Kidney (tissue), 14 donors: Measurements from ENCODE around the gene CAMSAP2. TPM values are rescaled to one million over a fixed set of nuclear protein-coding genes. Genes with fewer than 3 reads are reported as not detected.

Experiments
- DNase-seq, 5 donors: peaks; one replicate each; pipeline ENCODE4 v3.0.0-alpha.2; 2013 to 2020
- FAIRE-seq: peaks from 2 replicates; lab custom pipeline; 2012; peaks lifted over from hg19 to GRCh38; lab: Jason Lieb, UNC
- H3K27ac ChIP-seq, 2 donors: one replicate each; pipeline ENCODE4 v1.7.0; 2013; ENCODE audit warnings: low read depth in 2 of 2, low read length in 2 of 2, inconsistent platforms in 1 of 2
- H3K27me3 ChIP-seq: one replicate; pipeline ENCODE4 v1.7.1; 2013; ENCODE audit warnings: low read length, inconsistent platforms; ENCODE audit not compliant: control insufficient read depth, insufficient read depth
- H3K36me3 ChIP-seq, 3 donors: one replicate each; pipeline versions ENCODE4 v1.7.0 to v1.7.1; 2013; ENCODE audit warnings: low read length in 3 of 3, control low read depth in 1 of 3, inconsistent platforms in 1 of 3; ENCODE audit not compliant: insufficient read depth in 3 of 3, control insufficient read depth in 2 of 3
- H3K4me1 ChIP-seq, 3 donors: one replicate each; pipeline versions ENCODE4 v1.7.0 to v1.7.1; 2013; ENCODE audit warnings: low read length in 3 of 3, inconsistent platforms in 1 of 3, low read depth in 1 of 3; ENCODE audit not compliant: control insufficient read depth in 2 of 3, insufficient read depth in 2 of 3
- H3K4me3 ChIP-seq, 3 donors: one replicate each; pipeline versions ENCODE4 v1.7.0 to v1.8.1; 2013; ENCODE audit warnings: low read length in 3 of 3, control low read depth in 1 of 3, inconsistent platforms in 1 of 3
- H3K9ac ChIP-seq, 3 donors: one replicate each; pipeline versions ENCODE4 v1.7.0 to v1.7.1; 2013; ENCODE audit warnings: low read length in 3 of 3, control low read depth in 1 of 3, inconsistent platforms in 1 of 3
- H3K9me3 ChIP-seq, 3 donors: one replicate each; pipeline versions ENCODE4 v1.7.0 to v1.7.1; 2013; ENCODE audit warnings: low read length in 3 of 3, control low read depth in 1 of 3, inconsistent platforms in 1 of 3; ENCODE audit not compliant: control insufficient read depth in 2 of 3, insufficient read depth in 1 of 3
- CTCF ChIP-seq: IDR thresholded peaks from 3 replicates; pipeline ENCODE4 v1.5.1; 2012; ENCODE audit warnings: mild to moderate bottlenecking, moderate library complexity, borderline replicate concordance; ENCODE audit not compliant: insufficient read depth; ENCODE audit errors: extremely low read depth
- intact Hi-C: fragments of 100-400 bp; cut with DNase I; formaldehyde crosslinking; loops from one replicate; pipeline ENCODE4 v1.11.1; 2022
- polyA plus RNA-seq: library from polyadenylated mRNA; stranded (reverse); fragments of 350-450 nt; fragmentation: Illumina TruSeq; extraction: RNeasy Lipid Tissue Mini Kit (QIAGEN cat#74804); gene quantifications from one replicate; pipeline ENCODE4 v1.2.3, GENCODE V29; 2014; ENCODE audit warnings: low read depth, low replicate concordance; ENCODE audit not compliant: insufficient read depth
- total RNA-seq: library from RNA; stranded (reverse); fragmentation: NEBNext Ultra II Directional; extraction: Animal tissue kit (Norgen Biotek cat#: 25700); gene quantifications from one replicate; pipeline ENCODE4 v1.2.1, GENCODE V29; 2021
- donor health status: control.
- donor health status: control.
- donor health status: control.
- donor health status: control.
- donor health status: control.
- donor health status: DM: yes; HTN: yes; CAD: no.
- donor health status: Normal renal cell carcinoma (clear cell type).

The CAMSAP2 gene
- total and polyA plus RNA-seq, 2 donors from 2014 or later = 7.5 to 30.3 TPM

- no peak for DNase-seq
- Histone ChIP-seq H3K36me3 (peaks cover 0 to 2% (median 2%) of the 10 kb centered on the region in 3 donors), H3K4me3 (no peak overlapping the region), H3K27me3 (no peaks in the 10 kb centered on the region), H3K9ac (no peak overlapping the region), H3K4me1 (no peaks in the 10 kb centered on the region), H3K9me3 (no peaks in the 10 kb centered on the region), H3K27ac (no peak overlapping the region)
- TF ChIP-seq CTCF = no peak
- no peak for FAIRE-seq
- intact Hi-C loops = no loop called here
Observed at GRCh38 chr1:200866116-200866515, 127.4 kb downstream of the CAMSAP2 start.

- Histone ChIP-seq H3K27ac (no peak overlapping the region), H3K4me3 (no peak overlapping the region), H3K9ac (no peak overlapping the region), H3K9me3 (no peaks in the 10 kb centered on the region), H3K27me3 (no peaks in the 10 kb centered on the region), H3K36me3 (peaks cover 0 to 2% (median 2%) of the 10 kb centered on the region in 3 donors), H3K4me1 (no peaks in the 10 kb centered on the region)
- DNase-seq = no peak
- no peak for TF ChIP-seq CTCF
- intact Hi-C loops = no loop called here
- FAIRE-seq = no peak
Observed at GRCh38 chr1:200866521-200866920, 127.8 kb downstream of the CAMSAP2 start.

- no peaks in the 10 kb centered on the region for H3K4me1 ChIP-seq
- intact Hi-C loops = no loop called here
- H3K36me3 ChIP-seq = peaks cover 0 to 2% (median 2%) of the 10 kb centered on the region in 3 donors
- no peak overlapping the region for H3K9ac ChIP-seq
- H3K27me3 ChIP-seq = peaks cover 2% of the 10 kb centered on the region
- H3K4me3 ChIP-seq = no peak overlapping the region
- peak in 3 of 5 donors; percentile 45 to 69 (median 68) for DNase-seq
- no peak for TF ChIP-seq CTCF
- FAIRE-seq = no peak
- no peaks in the 10 kb centered on the region for H3K9me3 ChIP-seq
- no peak overlapping the region for H3K27ac ChIP-seq
Observed at GRCh38 chr1:200867018-200867811, 128.5 kb downstream of the CAMSAP2 start.
